Endothelial cell of umbilical vein (primary cell): ENCODE results near the gene CD44.

Source experiments
- EZH2 ChIP-seq: IDR thresholded peaks from 2 replicates; pipeline ENCODE4 v1.6.1; 2012; ENCODE audit warnings: borderline replicate concordance, low read depth, mild to moderate bottlenecking, moderate library complexity, low read length, inconsistent platforms; ENCODE audit not compliant: severe bottlenecking
- MYC ChIP-seq: IDR thresholded peaks from one replicate; pipeline ENCODE4 v1.6.1; 2011; ENCODE audit warnings: mild to moderate bottlenecking, low read depth, low read length
- POLR2A ChIP-seq: IDR thresholded peaks from 2 replicates; pipeline ENCODE4 v1.6.1; 2012; ENCODE audit warnings: low read depth, mild to moderate bottlenecking, control low read depth, low read length
- POLR2AphosphoS5 ChIP-seq: IDR thresholded peaks from 2 replicates; pipeline ENCODE4 v1.6.1; 2012; ENCODE audit warnings: low read depth, mild to moderate bottlenecking, control low read depth, low read length, moderate library complexity; ENCODE audit not compliant: insufficient read depth
- TF ChIP-seq, protein P1 (sequence below), 2 donors: IDR thresholded peaks; 1 replicate in 1 of 2; 2 replicates in 1 of 2; pipeline ENCODE4 v1.5.1; 2011; ENCODE audit warnings: low read length in 2 of 2, mild to moderate bottlenecking in 2 of 2, moderate library complexity in 2 of 2, control low read depth in 1 of 2, inconsistent platforms in 1 of 2, low read depth in 1 of 2; ENCODE audit not compliant: insufficient read depth in 1 of 2; ENCODE audit errors: extremely low read depth in 1 of 2
- TF ChIP-seq, protein P2 (sequence below): IDR thresholded peaks from 2 replicates; pipeline ENCODE4 v1.6.1; 2011; ENCODE audit not compliant: insufficient read depth, insufficient read length

DNA sequence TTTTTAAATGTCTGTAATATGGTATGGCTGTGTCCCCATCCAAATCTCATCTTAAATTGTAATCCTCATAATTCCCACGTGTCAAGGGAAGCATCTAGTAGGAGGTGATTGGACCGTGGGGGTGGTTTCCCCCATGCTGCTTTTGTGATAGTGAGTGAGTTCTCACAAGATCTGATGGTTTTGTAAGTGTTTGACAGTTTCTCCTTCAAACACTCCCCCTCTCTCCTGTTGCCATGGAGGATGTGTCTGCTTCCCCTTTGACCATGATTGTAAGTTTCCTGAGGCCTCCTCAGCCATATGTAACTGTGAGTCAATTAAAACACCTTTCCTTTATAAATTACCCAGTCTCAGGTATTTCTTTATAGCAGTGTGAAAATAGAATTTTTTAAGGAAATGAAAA is 31.1 kb upstream of the CD44 start:
- no peak for TF ChIP-seq POLR2A
- TF ChIP-seq, protein P1, sequence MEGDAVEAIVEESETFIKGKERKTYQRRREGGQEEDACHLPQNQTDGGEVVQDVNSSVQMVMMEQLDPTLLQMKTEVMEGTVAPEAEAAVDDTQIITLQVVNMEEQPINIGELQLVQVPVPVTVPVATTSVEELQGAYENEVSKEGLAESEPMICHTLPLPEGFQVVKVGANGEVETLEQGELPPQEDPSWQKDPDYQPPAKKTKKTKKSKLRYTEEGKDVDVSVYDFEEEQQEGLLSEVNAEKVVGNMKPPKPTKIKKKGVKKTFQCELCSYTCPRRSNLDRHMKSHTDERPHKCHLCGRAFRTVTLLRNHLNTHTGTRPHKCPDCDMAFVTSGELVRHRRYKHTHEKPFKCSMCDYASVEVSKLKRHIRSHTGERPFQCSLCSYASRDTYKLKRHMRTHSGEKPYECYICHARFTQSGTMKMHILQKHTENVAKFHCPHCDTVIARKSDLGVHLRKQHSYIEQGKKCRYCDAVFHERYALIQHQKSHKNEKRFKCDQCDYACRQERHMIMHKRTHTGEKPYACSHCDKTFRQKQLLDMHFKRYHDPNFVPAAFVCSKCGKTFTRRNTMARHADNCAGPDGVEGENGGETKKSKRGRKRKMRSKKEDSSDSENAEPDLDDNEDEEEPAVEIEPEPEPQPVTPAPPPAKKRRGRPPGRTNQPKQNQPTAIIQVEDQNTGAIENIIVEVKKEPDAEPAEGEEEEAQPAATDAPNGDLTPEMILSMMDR (IDR thresholded peaks at IDR 0.05; ENCODE audit: extremely low read depth in 1 of 2, insufficient read depth in 1 of 2, low read depth in 1 of 2, low read length in 2 of 2) = no peak
- no peak for TF ChIP-seq EZH2
- no peak for TF ChIP-seq POLR2AphosphoS5
- no peak for TF ChIP-seq MYC
- TF ChIP-seq, protein P2, sequence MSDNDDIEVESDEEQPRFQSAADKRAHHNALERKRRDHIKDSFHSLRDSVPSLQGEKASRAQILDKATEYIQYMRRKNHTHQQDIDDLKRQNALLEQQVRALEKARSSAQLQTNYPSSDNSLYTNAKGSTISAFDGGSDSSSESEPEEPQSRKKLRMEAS = no peak
